Natural killer cell treated with Interleukin-12 subunit alpha and Interleukin-12 subunit beta and Interleukin-15 and Interleukin-18, amount 100 ng/mL, for 72 hours (primary cell): ENCODE data around the gene ACTL6B. TPM values are rescaled to one million over a fixed set of nuclear protein-coding genes. Genes with fewer than 3 reads are reported as not detected.

Experiments
- ATAC-seq, 2 donors: fragments of 150-1000 bp; cut with Tn5 transposase in 1 of 2; sonication (Bioruptor Pico), chemical (Tn5 transposase) in 1 of 2; 2 replicates each; pipeline ENCODE4 v1.10.0; 2021
- DNase-seq: peaks from one replicate; pipeline ENCODE4 v3.0.0; 2022; ENCODE audit warnings: low spot score
- H3K27ac Mint-ChIP-seq, 2 donors: 1 replicate in 1 of 2; 2 replicates in 1 of 2; pipeline ENCODE4 v1.8.0; 2022; ENCODE audit warnings: mixed read lengths in 2 of 2, mild to moderate bottlenecking in 1 of 2, moderate library complexity in 1 of 2
- H3K27me3 Mint-ChIP-seq, 2 donors: 1 replicate in 1 of 2; 2 replicates in 1 of 2; pipeline ENCODE4 v1.8.0; 2022; ENCODE audit warnings: mixed read lengths in 2 of 2
- H3K36me3 Mint-ChIP-seq: one replicate; pipeline ENCODE4 v1.8.0; 2022; ENCODE audit warnings: mixed read lengths
- H3K4me1 Mint-ChIP-seq, 2 donors: 1 replicate in 1 of 2; 2 replicates in 1 of 2; pipeline ENCODE4 v1.8.0; 2022; ENCODE audit warnings: low read depth in 2 of 2, mixed read lengths in 2 of 2, mild to moderate bottlenecking in 1 of 2
- H3K4me3 Mint-ChIP-seq: one replicate; pipeline ENCODE4 v1.8.0; 2022; ENCODE audit warnings: mixed read lengths
- H3K9me3 Mint-ChIP-seq: 2 replicates; pipeline ENCODE4 v1.8.0; 2022; ENCODE audit warnings: mixed read lengths
- total RNA-seq, 2 donors: library from RNA; stranded (reverse); gene quantifications; one replicate each; pipeline ENCODE4 v1.2.3, GENCODE V29; 2022

Gene ACTL6B
- total RNA-seq, 2 donors from 2014 or later, result not detected

DNA sequence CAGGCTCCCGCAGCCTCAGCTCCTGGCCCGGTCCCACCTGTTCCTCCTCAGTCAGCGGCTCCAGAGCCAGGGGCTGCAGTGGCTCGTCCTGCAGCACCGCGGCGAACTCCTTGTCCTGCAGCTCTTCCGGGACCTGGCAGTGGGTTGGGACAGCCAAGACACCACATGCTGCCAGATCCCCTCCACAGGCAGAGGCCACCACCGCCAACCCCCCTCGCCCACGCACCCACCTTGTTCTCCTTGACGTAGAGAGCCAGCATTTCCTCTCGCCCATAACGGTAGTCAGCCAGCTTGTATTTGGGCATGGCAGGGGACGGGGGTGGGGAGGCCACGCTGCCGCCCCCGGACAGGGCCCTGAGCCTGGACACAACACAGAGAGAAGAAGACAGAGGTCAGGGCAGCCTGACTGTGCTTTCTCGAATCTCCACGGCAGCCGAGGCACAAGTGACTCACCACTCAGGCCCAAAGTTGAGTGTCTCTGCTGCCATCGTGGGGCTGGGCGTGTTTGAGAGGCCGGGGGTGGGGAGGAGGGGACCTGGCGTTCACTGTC is 31.6 kb upstream of the ACTL6B start:
- Mint-ChIP-seq H3K27ac (no peak overlapping the region), H3K4me3 (no peak overlapping the region), H3K4me1 (peaks cover 21 to 22% of the 10 kb centered on the region in 2 donors), H3K9me3 (no peaks in the 10 kb centered on the region), H3K27me3 (no peaks in the 10 kb centered on the region), H3K36me3 (peaks cover under 1% of the 10 kb centered on the region)
- ATAC-seq (no peak), DNase-seq (no peak)

DNA sequence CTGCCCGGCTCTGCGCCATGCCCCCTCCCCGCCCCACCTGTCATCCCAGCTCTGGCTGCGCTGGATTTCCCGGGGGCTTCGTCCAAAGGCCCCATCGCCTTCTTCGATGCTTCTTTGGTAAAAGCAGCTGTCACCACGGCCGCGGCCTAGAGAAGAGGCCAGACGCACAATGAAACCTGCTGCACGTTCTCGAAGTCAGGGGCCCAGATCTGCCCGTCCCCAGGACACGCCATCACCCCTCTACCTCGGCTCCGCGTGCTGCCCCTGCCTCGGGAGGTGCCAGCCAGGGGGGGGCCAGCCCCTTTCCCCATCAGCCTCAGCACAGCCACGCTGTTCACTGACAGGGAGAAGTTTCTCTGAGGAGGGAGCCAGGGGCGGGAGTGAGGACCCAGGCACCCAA is 31.0 kb upstream of the ACTL6B start:
- no peak overlapping the region for H3K27ac Mint-ChIP-seq
- H3K36me3 Mint-ChIP-seq, result no peaks in the 10 kb centered on the region
- ATAC-seq (no peak), DNase-seq (no peak)
- peaks cover 16% of the 10 kb centered on the region in 2 donors for H3K4me1 Mint-ChIP-seq
- no peaks in the 10 kb centered on the region for H3K27me3 Mint-ChIP-seq
- H3K9me3 Mint-ChIP-seq, result no peaks in the 10 kb centered on the region
- H3K4me3 Mint-ChIP-seq, result no peak overlapping the region

DNA sequence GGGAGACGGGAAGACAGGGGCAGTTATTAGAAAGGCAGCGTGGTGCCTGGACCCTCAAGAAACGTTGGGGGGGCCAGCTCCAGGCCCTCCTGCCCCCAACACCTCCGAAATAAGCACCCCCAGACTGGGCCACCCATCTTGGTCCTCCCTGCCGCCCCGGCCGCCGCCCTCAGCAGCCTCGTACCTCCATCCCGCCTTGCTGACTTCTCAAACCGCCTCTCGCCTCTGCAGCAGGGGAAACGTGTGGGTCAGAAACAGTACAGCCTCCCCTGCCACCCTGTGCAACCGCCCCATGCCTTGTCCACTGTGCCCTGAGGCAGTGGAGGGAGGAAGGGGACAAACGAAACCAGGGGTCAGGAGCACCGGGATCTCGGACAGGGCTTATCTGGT is 30.6 kb upstream of the ACTL6B start:
- H3K9me3 Mint-ChIP-seq, result no peaks in the 10 kb centered on the region
- DNase-seq (no peak), ATAC-seq (no peak)
- no peak overlapping the region for H3K27ac Mint-ChIP-seq
- H3K36me3 Mint-ChIP-seq, result no peaks in the 10 kb centered on the region
- no peak overlapping the region for H3K4me3 Mint-ChIP-seq
- H3K27me3 Mint-ChIP-seq, result no peaks in the 10 kb centered on the region
- H3K4me1 Mint-ChIP-seq, result peaks cover 11 to 13% of the 10 kb centered on the region in 2 donors

DNA sequence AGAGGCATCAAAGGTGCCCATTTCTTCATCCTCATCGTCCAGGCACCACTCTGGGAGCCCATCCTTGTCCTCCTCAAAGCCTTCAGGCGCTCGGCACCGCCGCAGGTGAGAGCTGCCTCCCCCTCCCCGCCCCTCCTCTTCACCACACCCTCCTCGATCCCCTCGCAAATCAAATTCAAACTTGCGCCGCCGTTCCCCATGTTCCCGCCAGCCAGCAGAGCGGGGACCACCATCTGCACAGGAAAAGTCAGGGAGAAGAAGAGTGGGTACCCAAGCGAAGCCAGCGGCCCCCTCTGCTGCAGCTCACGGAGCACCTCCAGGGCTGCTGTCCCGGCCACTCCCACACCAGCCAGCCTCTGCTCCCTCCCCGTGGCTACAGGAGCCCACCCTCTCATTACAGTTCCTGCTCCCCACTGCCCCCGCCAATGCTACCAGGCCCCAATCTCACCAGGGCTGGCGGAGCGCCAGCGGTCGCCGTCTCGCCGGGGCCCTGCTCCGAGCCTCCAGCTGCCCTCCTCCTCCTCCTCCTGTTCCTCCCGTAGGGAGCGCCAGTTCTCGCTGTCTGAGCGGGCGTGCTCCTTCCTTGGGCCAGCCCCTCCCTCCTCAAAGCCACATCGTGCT is 30.1 kb upstream of the ACTL6B start:
- Mint-ChIP-seq H3K27ac (no peak overlapping the region), H3K27me3 (no peaks in the 10 kb centered on the region), H3K36me3 (no peaks in the 10 kb centered on the region), H3K4me1 (peaks cover 8 to 9% of the 10 kb centered on the region in 2 donors), H3K4me3 (no peak overlapping the region), H3K9me3 (no peaks in the 10 kb centered on the region)
- ATAC-seq (no peak), DNase-seq (no peak)

DNA sequence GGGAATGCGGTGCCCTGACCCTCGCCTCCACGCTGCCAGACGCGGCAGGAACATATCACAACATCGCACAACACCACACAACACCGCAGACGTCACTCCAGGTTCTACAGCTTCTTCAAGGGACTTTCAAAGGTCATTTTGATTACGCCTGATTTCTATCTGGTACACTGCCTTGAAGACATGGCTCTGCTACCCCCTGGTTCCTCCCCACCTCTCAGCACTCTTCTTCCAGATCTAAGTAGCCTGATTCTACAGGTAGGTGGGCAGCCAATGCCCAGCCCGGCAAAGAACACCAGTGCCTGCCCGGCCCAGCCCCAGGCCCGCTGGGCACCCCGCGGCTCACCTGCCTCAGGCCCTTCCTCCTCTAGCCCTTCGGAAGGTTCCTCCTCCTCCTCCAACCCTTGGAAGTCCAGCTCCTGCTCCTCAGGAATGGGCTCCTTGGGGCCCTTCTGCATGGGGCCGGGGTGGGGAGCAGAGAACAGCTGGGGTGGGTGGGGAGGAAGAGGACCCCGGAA is 29.4 kb upstream of the ACTL6B start:
- Mint-ChIP-seq H3K9me3 (no peaks in the 10 kb centered on the region), H3K36me3 (no peaks in the 10 kb centered on the region), H3K27me3 (no peaks in the 10 kb centered on the region), H3K4me3 (no peak overlapping the region), H3K4me1 (peaks cover 8 to 9% of the 10 kb centered on the region in 2 donors), H3K27ac (no peak overlapping the region)
- DNase-seq (no peak), ATAC-seq (no peak)

DNA sequence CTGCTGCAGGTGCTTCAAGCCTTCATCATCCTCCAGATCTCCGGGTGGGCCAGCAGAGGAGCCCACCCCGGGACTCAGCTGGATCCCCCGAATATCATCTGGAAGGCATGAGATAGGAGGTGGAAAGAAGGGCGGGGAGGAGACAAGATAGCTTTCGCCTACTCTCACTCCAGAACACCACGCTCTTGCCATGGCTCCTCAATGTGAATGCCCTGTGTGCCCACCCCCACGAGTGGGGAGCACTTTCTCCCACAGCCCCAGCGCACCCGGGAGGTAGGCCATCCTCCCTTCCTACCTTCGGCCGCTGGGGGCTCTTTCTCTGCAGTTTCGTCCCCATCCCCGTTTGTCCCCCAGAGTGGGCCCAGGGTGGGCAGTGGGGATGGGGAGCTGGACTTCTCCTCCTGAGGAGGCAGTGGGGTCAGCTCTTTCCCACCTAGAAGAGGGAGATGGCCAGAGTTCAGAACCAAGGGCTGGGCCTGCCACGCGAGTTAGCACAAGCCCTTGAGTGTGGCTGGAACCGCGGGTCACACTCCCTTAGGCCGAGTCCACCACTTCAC is 28.9 kb upstream of the ACTL6B start:
- H3K4me3 Mint-ChIP-seq, result no peak overlapping the region
- DNase-seq (no peak), ATAC-seq (no peak)
- H3K9me3 Mint-ChIP-seq, result no peaks in the 10 kb centered on the region
- H3K4me1 Mint-ChIP-seq, result peaks cover 10% of the 10 kb centered on the region in 2 donors
- no peaks in the 10 kb centered on the region for H3K36me3 Mint-ChIP-seq
- no peak overlapping the region for H3K27ac Mint-ChIP-seq
- no peaks in the 10 kb centered on the region for H3K27me3 Mint-ChIP-seq

DNA sequence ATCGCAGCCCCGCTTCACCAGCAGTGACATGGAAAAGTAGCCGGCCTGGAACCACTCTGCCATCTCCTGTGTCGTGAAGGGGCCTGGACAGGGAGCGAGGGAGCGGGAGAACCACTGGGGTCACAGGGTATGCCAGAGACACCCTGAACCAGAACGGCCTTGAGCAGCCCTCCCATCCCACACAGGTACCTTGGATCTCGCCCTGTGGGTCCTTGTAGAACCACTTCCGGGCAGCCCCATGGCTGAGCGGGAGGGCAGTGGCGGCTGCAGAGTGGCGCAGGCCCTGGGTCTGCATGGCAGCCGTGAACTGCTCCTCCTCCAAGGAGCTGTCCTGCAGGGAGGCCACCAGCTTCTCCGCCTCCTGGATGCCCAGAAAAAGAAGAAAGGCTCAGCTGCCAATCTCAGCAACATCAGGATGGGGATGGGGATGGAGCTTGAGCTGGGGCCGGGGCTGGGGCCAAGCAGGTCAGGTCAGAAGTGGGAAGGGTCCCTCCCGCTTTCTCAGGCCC is 28.3 kb upstream of the ACTL6B start:
- Mint-ChIP-seq H3K27ac (no peak overlapping the region), H3K4me1 (peaks cover 11 to 13% of the 10 kb centered on the region in 2 donors), H3K36me3 (no peaks in the 10 kb centered on the region), H3K4me3 (no peak overlapping the region), H3K27me3 (no peaks in the 10 kb centered on the region), H3K9me3 (no peaks in the 10 kb centered on the region)
- DNase-seq (no peak), ATAC-seq (no peak)

DNA sequence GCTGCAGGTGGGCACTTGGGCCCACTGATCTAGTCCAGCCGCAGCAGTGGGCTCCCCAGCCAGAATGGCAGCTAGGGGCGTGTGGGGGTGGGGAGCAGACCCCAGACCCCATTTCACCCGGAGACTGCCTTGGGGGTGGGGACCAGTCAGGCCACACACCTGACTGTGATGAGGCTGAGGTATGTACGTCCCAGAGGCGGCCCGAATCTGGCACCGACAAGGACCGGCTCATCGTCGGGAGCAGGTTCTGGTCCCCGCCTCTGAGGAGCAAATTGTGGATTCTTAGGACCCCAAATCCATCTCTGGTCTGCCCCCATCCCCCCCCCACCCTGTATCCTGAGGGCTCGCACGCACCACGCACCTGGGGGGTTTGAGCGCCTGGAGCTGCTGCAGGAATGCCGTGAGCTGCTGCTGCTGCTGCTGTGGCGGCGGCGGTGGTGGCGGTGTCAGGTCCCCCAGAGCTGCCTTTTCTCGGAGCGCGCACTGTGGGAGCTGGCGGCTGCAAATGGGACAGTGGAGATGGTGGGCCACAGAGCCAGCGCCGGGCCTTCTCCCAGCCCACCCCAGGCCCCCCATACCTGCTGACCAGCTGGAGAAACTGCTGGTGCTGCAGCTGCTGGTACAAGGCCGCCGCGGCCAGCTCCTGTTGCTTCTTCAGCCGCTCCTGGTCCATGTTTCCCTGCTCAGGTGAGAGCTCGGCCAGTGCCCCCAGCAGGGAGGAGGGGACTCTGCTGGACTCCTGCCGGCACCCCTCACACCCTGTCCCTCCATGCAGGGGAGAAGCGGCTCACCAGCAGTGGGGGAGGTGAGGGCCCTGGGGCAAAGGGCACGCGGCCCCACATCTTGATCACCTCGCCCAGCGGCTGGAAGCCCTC is 27.6 kb upstream of the ACTL6B start:
- H3K27me3 Mint-ChIP-seq, result no peaks in the 10 kb centered on the region
- no peaks in the 10 kb centered on the region for H3K9me3 Mint-ChIP-seq
- no peak overlapping the region for H3K27ac Mint-ChIP-seq
- H3K4me1 Mint-ChIP-seq, result peaks cover 9 to 10% of the 10 kb centered on the region in 2 donors
- DNase-seq (no peak), ATAC-seq (no peak)
- no peaks in the 10 kb centered on the region for H3K36me3 Mint-ChIP-seq
- no peak overlapping the region for H3K4me3 Mint-ChIP-seq

DNA sequence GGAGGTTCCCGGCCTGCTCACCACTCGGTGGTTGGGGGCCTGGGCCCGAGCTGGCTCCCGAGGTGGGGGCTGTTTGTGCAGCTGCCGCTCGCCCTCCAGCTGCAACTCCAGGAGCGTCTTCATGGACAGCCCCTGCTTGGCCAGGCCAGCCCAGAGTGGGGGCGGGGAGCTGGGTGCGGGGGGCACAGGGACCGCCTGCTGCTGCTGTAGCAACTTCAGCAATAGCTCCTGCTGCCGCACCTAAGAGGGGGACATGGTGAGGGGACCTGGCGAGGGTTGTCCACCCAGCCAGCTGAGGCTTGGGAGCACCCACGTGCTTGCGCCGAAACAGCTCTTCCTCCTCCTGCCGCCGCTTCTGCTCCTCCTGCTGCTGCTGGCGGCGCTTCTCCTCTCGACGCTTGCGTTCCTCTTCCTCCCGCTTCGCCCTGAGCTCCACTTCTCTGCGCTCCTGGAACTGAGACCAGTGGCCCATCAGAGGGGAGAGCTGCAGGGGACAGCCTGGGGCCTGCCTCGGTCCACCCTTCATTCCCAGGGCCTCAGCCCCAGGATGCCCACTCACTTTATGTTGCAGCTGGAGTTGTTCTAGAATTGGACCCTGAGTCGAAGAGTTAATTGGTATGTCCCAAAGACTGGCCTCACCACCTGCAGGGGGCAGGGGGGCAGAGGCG is 26.9 kb upstream of the ACTL6B start:
- H3K36me3 Mint-ChIP-seq, result no peaks in the 10 kb centered on the region
- no peaks in the 10 kb centered on the region for H3K9me3 Mint-ChIP-seq
- no peak overlapping the region for H3K27ac Mint-ChIP-seq
- DNase-seq, result no peak
- H3K27me3 Mint-ChIP-seq, result no peaks in the 10 kb centered on the region
- H3K4me1 Mint-ChIP-seq, result peaks cover 9 to 10% of the 10 kb centered on the region in 2 donors
- no peak overlapping the region for H3K4me3 Mint-ChIP-seq
- ATAC-seq, result no peak

DNA sequence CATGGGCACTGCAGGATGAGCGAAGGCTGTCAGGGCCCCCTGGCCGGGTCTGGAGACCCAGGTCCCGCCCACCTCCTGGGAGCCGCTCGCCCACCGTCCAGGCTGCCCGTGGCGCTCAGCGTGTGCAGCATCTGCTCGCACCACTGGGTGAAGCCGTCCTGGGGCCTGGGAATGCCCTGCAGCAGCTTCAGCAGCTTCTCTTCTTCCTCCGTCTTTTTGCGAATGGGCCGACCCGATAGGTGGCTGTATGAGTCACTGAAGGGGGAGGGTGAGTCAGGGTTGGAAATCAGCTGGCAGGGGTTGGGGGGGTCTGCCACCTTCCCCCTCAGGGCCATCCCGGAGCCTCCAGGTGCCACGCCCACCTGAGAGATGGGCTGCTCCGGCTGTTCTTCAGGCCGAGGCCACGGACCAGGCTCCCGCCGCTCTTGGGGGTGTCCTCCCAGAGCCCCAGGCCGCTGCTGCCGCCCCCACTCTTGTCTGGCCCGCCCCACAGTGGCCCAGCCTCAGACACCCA is 26.0 kb upstream of the ACTL6B start:
- Mint-ChIP-seq H3K36me3 (no peaks in the 10 kb centered on the region), H3K27me3 (no peaks in the 10 kb centered on the region), H3K4me3 (no peak overlapping the region), H3K9me3 (no peaks in the 10 kb centered on the region), H3K4me1 (peaks cover 12 to 13% of the 10 kb centered on the region in 2 donors), H3K27ac (no peak overlapping the region)
- ATAC-seq, result no peak
- no peak for DNase-seq

DNA sequence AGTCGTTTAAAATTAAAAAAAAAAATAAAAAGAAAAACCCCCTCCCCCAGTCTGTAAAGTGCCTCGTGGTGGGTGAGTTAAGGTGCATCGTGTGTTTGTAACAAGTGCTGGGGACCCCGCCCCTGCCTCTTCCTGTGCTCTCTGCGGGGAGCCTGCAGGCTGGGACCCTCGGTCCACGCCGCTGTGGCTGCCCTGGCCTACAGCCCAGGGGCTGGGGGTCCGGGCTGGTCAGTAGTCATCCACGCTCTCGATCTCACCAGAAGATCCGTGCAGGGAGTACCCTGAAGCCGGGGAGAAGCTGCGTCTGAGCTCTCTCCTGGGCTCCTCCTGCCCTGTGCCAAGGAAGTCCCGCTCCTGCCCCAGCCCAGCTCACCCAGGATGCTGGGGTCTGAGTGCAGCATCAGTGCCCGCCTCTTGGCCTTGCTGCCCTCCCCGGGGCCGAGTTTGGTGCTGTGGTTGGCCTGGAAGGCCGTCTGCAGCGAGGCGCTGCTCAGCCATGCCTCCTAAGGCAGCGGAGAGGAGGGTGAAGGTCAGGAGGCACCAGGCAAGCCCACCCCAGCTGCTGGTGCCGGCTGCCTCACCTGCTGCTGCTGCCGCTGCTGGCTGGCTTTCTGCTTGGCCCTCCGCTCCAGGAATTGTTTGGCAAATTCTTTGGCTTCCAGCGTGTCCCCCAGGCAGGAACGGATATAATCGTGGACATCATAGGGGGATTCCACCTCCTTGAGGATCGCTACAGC is 25.4 kb upstream of the ACTL6B start:
- Mint-ChIP-seq H3K4me1 (peaks cover 13 to 14% of the 10 kb centered on the region in 2 donors), H3K9me3 (no peaks in the 10 kb centered on the region), H3K27ac (no peak overlapping the region), H3K36me3 (no peaks in the 10 kb centered on the region), H3K4me3 (no peak overlapping the region), H3K27me3 (no peaks in the 10 kb centered on the region)
- no peak for DNase-seq
- no peak for ATAC-seq

DNA sequence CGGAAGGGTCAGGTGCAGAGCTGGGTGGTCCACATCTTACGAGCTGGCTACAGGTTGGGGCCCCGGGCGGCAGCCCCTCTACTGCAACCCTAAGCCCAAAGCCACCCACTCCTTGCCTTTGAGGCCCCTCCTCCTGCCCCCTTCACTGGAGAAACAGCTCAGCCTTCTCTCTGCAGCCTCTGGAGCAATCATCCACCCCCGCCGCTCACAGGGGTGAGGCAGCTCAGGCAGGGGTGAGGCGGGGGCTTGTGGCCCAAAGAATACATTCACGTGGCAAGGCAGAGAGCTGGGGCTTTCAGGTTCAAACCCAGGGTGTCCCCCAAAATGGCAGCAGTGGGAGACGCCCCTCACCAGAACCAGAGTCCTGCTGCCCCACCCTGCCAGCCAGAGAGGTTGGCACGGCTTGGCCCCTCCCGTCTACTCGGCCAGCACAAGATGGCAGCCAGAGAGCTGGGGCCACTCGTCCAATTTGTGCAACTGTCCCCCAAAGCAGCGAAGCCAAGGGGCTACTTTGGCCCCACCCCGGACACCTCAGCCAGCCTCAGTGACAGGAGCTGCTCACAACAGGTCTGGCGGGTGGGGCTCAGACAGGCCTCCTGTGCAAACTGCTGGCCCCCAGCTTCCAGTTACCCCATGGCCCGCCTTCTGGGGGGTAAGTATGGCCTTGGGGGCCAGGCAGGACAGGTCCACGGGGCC is 24.5 kb upstream of the ACTL6B start:
- Mint-ChIP-seq H3K4me1 (peaks cover 17 to 19% of the 10 kb centered on the region in 2 donors), H3K36me3 (no peaks in the 10 kb centered on the region), H3K4me3 (no peak overlapping the region), H3K27ac (peak overlapping the region in 1 of 2 donors; percentile 21), H3K9me3 (no peaks in the 10 kb centered on the region), H3K27me3 (no peaks in the 10 kb centered on the region)
- DNase-seq (no peak), ATAC-seq (no peak)
